Left renal cortex interstitium (tissue), 4 donors: ENCODE data around the gene FAM131C. TPM values are rescaled to one million over a fixed set of nuclear protein-coding genes. Genes with fewer than 3 reads are reported as not detected.

Experiments
- DNase-seq, 4 donors: peaks; one replicate each; pipeline ENCODE4 v3.0.0-alpha.2; 2013; ENCODE audit warnings: low read depth in 4 of 4, low spot score in 2 of 4, missing footprints in 1 of 4
- polyA plus RNA-seq, 4 donors: library from polyadenylated mRNA; unstranded; fragments of 120-200 nt; gene quantifications; one replicate each; pipeline ENCODE4 v1.2.1, GENCODE V29; 2013; ENCODE audit not compliant: insufficient read length in 4 of 4

The FAM131C gene
- polyA plus RNA-seq, 4 donors, result 1.0 to 2.7 (median 2.0) TPM

DNA sequence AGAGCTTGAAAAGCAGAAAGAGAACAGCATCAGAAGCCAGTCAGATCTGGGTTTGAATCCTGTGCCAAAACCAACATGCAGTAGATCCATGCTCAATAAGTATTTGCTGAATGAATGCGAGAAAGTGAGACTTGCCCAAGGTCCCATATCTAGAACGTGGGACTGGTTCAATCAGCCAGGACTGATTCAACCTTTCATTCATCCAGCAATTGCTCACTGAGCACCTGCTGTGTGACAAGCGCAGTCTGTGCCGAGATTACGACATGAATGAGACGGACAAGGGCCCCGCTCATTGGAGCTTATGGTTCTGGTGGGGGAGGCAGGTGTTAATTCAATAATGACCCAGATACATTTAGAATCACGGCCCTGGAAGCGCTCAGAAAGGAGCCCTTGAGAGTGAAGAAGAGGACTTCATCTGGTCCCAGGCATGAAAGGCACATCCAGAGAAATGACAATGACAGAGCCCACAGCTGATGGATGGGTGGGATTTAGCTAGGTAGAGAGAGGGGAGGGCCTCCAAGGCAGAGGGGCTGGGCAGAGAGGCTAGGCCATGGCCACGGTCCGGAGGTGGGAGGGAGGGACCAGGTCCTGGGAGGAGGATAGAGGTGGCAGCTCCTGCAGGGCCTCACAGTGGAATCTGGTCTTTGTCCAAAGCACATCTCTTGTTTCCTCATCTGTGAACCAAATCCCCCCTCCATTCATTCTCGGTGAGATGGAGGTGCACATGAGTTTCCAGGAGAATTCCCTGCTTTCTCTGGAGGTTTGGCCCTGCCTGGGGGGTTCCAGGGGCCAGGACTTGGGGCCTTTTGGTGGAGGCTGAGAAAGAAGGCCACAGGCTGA, 4.2 kb upstream of the FAM131C start:
- no peak for DNase-seq

DNA sequence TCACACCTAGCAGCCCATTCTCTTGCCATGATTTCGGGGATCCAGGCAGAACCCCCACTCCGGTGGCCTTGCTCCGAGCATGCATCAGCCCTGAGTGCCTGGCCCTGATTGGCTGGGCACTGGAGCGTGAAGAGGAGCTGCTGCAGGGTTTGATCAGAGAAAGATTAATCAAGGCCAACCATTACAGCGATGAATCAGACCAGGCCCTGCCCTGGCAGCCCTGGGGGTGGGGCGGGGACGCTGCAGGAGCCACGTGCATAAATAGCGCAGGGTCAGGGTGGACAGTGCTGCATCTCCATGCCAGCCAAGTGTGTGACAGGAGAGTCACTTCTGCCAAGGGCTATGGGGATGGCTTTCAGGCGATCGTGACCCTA, 3.4 kb upstream of the FAM131C start:
- DNase-seq, result no peak

DNA sequence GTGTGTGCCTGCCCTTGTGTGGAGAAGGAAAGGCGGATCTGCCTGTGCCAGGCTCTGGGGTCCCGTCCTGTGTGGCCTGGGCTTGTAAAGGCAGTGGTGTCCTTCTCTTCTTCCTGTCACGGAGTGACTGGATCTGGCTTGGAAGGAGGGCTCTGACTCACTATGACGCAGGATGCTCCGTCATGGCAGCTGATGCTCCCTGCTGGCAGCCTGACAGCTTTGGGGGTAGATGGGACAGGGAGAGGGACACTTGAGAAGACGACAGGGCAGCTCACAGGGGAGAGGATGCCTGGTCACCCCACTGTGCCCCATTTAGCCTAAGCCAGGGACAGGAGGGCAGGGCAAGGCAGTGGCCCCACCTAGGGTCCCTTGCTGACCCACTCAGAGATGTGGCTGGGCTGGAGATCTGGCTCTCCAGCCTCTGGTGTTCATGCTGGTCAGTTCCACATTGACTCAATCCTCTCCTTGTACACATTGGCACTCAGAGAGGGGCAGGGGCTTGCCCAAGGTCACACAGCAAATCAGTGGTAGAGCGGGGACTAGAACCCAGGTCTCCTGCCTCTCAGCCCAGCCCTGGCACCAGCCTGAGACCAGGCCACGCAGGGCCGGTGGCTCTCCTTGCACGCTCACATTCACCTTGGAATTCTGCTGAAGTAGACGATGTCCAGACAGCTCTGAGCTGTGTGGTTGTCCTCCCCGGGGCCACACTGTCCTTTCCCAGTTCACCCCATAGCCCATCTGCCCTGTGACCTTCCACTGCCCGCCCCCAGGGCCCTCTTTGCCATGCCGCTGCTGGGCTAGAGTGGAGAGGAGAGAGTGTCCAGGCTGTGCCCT, 2.8 kb upstream of the FAM131C start:
- DNase-seq, result no peak

DNA sequence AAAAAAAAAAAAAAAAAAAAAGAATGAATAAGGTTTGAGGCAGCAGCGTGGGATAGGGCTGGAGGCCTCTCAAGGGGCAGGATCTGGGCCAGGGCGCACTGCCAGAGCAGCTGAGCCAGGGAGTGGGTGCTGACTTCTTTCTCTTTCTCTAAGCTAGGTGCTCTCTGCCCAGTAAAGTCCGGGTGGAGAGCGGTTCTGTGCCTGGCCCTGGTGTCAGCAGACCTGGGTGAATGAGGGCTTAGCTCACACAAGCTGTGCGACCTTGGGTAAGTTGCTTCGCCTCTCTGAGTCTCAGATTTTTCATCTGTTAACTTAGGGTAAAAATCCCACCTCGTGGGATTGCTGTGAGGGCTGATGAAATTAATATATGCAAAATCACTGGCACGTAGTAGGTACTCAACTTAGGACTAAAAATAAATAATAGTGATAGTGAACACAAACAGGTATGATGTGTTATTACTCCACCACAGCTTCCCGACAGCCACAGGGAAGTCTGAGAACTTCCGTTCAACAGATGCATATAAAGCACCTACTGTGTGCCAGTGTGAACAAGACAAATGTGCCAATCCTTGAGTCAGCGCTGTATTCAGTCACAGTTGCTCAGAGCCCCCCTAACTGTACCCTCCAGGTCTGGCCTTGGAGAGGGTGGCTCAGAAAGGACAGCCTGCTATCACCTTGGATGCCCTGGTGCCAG, 2.0 kb upstream of the FAM131C start:
- DNase-seq, result no peak

DNA sequence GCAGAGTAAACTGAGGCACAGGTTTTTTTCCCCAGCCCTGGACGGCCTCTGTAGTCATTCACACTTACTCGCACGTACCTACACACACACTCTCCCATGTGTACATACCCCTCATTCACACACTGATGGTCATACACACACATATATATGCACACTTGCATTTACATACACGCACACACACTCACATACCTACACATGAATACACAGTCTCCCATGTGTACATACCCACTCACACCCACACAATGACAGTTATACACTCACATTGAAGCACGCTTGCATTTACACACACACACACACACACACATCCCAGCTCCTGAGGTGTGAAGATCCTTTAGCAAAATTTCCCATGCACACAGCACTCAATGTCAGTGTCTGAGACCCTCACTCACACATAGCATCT, 766 bp upstream of the FAM131C start:
- no peak for DNase-seq

DNA sequence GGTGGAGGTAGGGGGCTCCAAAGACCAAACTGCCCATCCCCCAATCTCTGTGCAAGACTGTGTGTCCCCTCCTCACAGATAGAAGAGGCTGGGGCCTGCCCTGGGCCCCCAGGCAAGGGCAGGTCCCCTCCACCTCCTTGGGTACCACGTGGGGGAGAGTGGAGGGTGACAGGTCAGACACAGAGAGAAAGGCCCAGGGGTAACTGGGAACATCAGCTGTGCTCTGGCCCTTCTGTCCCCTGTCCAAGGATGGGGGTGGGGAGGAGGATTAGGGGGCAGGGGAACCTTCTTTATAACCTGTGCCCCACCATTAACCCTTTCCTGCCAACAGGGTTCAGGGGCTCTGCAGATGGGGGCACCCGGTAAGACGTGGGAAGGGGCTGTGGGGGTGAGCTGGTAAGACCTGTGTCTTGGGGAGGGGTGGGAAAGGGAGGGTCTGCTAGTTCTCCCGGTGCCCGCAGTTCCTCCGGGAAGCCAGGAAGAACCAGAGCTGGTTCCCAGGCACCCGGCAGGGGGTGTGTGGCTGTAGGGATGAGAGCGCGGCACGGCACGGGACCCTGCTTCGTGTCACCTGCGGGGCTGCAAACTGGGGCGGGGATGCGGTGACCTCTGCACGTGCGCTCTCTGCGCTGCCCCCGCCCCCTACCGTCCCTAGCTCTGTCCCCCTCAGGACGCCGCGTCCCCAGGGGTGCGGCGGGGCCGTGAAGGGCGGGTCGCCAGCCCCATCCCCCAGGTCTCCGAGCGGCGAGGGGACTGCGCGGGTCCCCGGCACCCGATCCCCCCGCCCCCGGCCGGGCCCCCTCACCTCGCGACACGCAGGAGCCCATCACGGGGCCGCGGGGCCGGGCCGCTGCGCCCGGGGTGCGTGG, 601 bp downstream of the FAM131C start:
- DNase-seq, result no peak

DNA sequence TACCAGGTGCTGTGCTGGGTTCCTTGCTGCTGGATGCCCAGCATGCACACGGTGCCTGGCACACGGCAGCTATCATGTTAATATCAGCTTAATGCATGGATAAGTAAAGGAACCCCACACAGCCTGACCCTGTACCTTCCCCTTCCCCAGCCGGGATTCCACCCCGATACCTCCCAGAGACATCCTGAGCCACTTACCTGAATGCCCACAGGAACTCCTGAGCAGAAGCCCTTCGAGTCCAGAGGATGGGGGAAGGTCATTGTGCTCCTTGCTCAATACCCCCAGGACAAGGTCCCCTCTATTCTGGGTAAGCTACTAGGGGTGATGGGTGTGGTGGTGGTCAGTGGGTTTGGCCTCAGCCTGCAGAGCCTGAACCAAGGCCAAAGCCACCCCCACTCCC, 1.4 kb downstream of the FAM131C start:
- no peak for DNase-seq

DNA sequence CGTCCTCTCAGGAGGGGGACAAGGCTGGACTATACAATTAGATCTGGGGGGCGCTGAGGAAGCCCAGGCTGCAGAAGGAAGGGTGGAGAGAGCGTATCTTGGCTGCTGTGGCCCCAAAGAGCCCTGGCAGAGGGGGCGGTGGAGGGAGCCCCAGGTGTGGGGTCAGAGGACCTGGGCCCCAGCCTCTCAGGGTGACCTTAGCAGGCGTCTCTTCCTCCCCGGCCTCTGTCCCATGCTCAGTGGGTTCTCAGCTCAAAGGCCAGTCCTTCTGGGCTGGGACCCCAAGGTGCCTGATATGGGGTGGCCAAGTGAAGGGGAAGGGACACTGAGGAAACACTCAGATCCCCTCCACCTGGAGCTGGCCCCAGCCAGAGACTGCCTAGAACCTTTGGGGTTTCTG, 1.8 kb downstream of the FAM131C start:
- no peak for DNase-seq

DNA sequence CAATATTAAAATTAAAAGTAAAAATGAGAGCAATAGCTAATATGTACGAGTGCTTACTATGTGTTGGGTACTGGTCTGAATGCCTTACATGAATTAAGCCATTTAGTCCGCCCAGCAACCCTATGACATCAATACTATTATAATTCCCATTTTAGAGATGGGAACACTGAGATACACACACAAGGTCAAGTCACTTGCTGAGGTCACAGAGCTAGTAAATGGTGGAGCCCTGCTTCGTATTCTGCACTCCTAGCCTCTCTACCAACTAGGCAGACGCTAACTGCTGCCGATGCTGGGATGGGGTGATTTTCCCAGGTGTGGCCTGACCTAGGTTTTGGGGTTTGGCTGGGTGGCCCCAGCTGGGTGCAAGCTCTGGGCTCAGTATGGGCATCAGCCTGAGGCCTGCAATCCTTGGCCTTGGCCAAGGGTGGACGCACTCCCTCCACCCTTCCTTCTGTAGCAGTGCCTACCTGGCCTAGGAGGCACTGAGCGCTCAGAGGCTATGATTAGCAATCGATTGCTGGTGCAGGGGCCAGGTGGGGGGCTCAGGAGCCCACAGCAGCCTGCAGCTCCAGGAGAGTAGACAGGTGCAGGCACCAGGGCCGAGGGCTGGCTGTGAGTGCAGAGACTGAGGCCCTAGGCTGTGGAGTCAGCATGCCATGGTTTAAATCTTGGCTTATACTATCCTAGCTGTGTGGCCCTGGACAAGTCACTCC, 2.7 kb downstream of the FAM131C start:
- no peak for DNase-seq

DNA sequence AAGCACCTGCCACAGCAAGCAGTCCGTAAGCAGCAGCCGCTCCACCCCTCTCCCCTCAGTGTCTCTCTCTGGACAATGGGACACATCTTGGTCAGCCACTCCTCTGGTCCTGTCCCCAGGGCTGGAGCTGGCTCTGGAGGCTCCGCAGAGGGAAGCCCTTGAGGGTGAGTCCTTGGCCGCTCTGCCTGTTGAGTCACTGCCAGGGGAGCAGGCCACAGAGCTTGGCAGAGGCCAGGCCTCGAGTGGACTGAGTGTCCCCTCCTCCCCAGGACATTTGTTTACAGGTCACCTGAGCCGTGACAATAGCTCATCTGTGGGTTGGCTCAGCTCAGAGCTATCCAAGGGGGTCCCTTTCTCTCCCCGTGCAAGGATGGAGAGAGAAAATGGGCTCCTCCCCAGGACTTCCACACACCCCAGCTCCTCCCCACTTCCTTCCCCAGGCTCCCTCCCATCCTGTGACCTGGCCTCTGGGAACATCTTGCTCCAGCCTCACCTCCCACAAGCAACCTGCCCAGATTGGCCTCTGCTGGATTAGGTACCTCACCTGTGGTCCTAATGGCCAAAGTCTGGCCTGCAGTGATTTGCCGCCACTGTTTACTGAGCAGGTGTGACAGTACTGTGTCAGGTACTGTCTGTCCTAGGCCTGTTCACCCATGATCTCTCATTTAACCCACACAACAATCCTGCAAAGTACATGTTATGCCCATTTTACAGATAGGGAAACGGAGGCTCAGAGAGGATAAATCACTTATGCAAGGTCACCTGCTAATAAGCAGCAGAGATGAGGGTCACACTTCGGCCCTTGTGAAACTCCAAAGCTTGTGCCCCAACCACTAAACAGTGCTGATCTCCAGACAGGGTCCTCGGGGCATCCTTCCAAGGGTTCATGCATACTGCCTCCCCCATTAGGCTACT, 4.8 kb downstream of the FAM131C start:
- no peak for DNase-seq

DNA sequence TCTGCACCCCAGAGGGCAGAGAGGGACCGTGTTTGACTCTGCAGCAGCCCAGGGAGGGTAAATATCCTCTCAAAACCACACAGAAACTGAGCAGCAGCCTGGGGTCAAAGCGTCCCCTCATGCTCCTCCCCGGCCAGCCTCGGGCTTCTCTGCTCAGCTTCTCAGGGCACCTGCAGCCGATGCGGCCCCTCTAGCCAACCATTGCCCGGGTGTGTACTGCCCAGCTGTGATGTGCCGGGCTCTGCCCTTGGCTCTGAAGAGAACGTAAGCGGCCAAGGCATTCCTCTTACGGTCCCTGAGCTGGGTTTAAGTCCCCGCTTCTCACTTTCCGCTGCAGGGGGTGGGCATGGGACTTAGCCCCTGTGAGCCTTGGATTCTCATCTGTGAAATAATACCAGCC, 5.5 kb downstream of the FAM131C start:
- no peak for DNase-seq

DNA sequence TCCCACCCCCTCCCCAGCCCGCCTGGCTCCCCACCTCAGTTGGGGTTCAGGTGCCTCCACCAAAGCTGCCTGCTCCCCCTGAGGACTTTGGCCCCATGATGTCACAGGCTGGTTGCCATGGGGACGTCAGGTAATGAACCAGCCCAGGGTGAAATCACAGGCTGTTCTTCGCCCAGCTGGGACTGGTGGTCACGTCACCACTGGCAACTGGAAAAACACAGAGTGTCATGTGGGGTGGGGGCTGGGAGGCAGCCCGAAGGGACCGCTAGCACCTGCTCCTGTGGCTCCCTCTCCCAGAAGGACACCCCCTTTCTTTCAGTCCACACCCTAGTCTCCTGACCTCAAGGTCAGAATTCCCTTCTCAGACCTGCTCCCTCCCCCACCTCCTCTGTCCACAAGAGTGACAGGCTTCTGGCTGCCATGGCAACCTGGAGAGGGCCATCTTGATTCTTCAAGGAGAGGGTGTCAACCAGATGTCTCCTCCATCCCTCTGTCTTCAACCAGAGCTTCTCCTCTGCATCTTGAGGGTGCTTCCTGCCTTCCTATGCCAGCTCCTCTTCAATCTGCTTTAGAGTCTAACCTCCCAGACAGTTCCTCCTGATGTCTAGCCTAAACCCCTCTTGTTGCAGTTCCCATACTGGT, 6.2 kb downstream of the FAM131C start:
- DNase-seq, result peak in 1 of 4 donors; percentile 34

DNA sequence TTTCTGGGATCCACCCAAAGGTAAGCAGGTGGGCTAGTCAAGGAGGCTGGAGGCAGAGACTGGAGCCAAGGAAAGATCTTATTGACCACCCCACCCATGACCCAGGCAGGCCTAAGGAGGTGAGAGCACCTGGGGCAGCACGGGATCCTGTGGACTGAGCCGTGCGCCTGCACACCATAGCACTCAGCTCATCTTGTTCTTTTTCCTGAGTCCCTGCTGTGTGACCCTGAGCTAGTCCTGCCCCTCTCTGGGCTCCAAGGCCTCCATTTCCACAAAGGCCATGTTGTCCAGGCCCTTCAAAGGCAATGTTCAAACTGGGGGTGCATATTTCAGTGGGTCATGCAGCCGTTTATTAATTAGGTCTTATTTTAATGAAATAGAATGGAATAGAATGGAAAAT, 7.2 kb downstream of the FAM131C start:
- no peak for DNase-seq

DNA sequence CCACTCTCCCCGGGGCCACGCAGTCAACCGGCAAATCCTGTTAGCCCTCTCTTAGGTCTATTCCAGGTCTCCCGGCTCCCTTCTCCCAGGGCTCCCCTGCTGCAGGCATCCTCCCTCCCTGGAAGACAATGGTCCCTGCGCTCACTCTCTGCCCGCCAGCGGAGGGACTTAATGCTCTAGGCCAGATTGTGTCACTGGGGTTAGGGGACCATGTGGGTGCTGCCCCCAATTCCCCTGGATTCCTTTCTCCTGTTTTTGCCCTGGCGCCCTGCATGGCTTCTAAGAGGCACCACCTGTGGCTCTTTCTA, 8.2 kb downstream of the FAM131C start:
- DNase-seq, result no peak

DNA sequence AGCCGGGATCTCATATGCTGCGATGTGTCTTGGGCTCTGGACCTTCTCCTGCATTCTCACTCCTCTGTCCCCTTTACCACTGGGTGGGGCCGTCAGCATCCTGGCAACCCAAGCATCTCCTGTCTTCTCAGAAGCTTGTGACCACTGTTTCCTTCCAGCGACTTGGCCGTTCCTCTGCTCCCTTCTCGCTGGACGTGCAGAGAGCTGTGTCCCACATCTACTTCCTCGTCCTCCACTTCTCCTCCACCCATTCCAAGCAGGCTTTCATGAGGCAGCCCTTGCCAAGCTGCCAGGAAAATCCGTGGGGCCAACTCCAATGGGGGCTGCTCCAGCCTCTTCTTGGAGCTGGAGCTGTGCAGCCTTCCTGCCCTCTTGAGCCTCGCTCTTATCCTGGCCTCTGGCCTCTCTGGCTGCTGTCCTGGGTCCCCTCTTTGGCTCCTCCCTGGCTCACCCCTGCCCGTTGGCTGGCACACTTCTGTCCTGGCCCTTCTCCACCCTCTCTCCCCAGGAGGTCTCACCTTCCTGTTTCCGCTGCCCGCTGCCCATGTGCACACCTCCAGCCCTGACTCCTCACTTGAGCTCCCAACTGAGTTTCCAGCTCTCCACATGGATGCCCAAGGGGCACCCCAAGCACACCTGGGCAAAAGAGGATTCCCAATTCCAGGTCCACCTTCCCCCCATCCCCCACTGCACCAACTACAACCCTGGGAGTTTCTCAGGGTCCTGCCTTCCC, 8.7 kb downstream of the FAM131C start:
- no peak for DNase-seq

DNA sequence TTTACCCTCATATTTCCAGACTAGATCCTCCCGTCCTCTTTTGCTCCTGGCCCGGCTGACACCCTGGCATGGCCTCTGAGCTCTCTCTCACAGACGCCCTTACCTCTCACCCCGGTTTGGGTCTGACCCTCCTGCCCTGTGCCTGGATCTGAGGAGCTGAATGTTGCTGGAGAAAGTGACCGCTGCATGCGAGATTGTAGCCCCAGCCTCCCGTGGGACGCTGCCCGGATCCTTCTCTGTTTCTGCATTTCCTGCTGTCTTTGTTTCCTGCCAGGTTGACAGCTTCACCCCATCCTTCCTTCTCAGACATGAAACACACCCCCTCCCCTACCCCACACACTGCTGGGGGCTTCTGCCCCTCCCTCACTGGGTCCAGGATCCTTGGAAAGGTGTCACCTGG, 9.5 kb downstream of the FAM131C start:
- no peak for DNase-seq

DNA sequence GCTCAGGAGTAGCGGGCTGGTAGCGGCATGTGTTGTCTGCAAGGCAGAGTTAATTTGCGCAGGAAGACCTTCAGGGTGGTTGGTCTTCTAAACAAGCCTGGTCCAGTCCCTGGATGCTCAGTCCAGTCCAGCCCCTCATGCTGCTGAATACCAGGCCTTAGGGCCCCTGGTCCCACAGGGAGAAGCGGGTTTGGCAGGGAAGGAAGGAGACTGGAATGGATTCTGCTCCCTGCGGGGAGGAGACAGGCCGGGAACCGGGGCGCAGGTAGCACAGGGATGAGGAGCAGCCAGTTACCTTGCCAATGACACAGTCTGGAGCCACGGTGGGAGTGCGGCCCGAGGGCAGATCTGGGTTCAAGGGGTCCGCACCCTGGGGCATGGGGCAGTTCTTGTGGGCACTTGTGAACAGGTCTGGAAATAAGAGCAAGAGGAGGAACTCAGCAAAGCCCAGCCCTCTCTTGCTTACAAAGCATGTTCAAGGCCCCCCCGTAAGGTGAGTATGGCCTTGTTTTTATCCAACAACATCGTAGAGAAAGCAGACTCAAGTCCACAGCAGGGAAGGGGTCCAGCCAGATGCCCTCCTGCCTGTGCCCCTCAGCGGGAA, 10.1 kb downstream of the FAM131C start:
- no peak for DNase-seq
